ENCODE data around the gene KLHL20.
"Not testable (repeated sequence)": the region's sequence is repeated elsewhere in the genome, so short reads cannot be mapped to it uniquely, and the experiment has no call there.

The KLHL20 gene, protein sequence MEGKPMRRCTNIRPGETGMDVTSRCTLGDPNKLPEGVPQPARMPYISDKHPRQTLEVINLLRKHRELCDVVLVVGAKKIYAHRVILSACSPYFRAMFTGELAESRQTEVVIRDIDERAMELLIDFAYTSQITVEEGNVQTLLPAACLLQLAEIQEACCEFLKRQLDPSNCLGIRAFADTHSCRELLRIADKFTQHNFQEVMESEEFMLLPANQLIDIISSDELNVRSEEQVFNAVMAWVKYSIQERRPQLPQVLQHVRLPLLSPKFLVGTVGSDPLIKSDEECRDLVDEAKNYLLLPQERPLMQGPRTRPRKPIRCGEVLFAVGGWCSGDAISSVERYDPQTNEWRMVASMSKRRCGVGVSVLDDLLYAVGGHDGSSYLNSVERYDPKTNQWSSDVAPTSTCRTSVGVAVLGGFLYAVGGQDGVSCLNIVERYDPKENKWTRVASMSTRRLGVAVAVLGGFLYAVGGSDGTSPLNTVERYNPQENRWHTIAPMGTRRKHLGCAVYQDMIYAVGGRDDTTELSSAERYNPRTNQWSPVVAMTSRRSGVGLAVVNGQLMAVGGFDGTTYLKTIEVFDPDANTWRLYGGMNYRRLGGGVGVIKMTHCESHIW

DNA sequence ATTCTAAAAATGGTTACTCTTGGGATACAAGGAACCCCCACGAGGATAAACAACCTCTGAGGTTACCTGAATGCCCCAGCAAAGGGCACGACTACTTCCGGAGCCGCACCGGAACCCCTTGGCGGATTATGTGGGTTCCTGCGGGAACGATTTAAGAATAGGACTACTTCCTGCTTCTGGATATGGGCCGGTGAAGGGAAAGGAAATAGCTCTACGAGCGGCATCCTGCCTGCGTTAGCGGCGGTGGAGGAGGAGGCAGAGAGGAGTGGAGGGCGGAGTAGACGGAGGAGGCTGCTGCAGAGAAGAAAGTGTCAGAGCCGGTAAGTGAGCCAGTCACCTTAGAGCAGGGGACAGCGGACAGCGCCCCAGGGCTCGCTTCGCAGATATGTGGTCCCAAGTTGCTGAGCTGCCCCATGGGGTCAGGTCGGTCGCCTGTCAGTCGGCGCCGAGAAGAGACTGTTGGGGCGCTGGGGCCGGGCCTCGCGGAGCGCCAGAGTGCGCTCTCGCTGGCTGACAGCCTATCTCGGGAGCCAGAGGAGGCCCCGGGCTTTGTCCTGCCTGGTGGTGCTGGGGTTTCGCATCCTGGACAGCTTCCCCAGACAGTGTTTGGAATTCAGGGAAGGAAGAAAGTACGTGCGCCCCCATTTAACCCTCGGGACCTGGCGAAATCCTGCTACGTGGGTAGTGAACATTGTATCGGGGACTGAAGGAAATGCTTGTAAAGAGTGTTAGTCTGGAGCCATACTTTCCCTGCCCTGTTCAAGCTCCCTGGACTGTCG is at the start of gene KLHL20:
TSS of gene KLHL20 (plus strand) at position 223 of the 779 bp plus-strand sequence. CDS start 1,063 bp downstream, outside the sequence.
- peak; percentile 93 for DNase-seq (ENCODE audit: low spot score)

DNA sequence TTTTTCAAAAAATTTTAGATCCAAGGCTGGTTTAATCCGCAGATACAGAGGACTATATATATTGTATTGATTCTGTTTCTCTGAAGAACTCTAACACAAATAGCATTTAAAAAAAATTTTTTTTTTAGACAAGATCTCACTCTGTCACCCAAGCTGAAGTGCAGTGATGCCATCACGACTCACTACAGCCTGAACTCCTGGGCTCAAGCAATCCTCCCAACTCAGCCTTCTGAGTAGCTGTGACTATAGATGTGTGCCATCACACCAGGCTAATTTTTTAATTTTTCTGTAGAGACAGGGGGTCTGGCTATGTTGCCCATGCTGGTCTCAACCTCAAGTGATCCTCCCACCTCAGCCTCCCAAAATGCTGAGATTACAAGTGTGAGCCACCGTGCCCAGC is 48.1 kb upstream of the KLHL20 start:
- no peak for DNase-seq (ENCODE audit: low spot score)

- DNase-seq (ENCODE audit: low spot score) = peak; percentile 66
These were observed 45.3 kb upstream of the KLHL20 start, which contains the start of gene ANKRD45 for GRCh38 chr1:173669491-173669941. Gene ANKRD45, minus strand, starts transcription at chr1:173669851. Its CDS starts 10,433 bp downstream, at chr1:173659418.

DNA sequence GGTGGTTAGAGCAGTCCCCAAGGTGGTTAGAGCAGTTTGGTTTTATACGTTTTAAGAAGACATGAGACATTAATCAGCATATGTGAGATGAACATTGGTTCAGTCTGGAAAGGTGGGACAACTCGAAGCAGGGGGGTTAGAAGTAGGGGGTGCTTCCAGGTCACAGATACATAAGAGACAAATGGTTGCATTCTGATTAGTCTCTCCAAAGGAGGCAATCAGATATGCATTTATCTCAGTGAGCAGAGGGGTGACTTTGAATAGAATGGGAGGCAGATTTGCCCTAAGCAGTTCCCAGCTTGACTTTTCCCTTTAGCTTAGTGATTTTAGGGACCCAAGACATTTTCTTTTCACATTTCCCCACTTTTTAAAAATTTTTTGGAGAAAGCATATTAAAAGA is 40.3 kb upstream of the KLHL20 start:
- DNase-seq (ENCODE audit: low spot score) = not testable (repeated sequence)

- DNase-seq (ENCODE audit: low spot score) = not testable (repeated sequence)
These were observed 34.6 kb upstream of the KLHL20 start for GRCh38 chr1:173680152-173680551.

DNA sequence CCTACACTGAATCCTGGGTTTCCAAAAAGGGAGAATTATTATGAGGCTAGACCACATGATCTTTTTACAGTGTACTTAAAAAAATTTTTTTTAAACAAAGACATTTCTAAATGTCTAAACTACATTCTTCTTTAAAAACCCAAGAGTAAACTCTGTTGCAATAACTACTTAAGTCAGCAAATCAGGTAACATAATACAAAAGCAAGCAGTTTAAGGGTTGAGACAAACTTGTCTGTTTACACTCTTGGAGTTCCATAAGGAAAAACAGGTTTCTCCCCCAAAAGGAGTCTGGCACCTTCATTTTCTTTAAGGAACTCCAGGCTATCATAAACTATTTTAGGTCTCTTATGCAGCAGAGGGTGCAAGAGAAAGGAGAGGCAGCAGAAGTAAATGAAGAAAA is 32.6 kb upstream of the KLHL20 start:
- no peak for DNase-seq (ENCODE audit: low spot score)

GRCh38 chr1:173683838-173684237 is 30.9 kb upstream of the KLHL20 start:
- not testable (repeated sequence) for DNase-seq (ENCODE audit: low spot score)

DNA sequence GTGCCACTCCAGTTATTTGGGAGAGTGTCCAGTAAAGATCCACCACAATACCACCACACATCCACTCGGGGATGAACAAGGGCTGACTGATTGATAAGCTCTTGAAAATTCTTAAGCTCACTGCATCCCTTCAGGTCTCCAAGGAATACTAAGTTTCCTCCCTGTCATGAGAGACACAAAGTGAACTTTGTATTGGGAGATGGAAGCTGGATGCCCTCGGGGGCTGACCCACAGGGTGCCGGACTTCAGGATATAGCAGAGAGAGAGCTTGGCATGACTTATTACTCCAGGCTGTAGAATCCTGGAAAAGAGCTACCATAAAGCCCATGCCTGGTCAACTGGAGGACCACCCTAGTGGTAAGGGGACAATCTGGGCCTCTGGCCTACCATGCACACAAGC is 29.7 kb upstream of the KLHL20 start:
- DNase-seq (ENCODE audit: low spot score) = not testable (repeated sequence)

DNA sequence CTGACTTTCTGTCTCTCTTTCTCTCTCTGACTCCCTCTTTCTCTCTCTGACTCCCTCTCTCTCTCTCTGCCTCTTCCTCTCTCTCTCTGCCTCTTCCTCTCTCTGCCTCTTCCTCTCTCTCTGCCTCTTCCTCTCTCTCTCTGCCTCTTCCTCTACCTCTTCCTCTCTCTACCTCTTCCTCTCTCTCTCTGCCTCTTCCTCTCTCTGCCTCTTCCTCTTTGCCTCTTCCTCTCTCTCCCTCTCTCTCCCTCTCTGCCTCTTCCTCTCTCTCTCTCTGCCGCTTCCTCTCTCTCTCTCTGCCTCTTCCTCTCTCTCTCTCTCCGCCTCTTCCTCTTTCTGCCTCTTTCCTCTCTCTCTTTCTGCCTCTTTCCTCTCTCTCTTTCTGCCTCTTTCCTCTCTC is 26.5 kb upstream of the KLHL20 start:
- no peak for DNase-seq (ENCODE audit: low spot score)

DNA sequence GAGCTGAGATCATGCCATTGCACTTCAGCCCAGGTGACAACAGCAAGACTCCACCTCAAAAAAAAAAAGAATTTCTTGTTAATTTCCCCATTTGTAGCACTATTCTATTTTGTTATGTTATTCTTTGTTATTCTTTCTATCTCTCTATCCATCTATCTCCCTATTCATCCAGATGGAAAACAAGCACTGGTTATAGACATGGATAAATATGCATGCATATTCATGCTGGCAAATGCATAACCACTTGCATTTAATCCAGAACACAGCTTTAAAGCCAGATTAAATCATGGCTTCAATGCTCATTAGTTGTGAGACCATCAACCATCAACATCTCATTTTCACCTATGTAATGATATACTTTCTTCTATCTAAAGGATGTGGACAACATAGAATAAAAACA is 21.5 kb upstream of the KLHL20 start:
- DNase-seq (ENCODE audit: low spot score) = no peak

DNA sequence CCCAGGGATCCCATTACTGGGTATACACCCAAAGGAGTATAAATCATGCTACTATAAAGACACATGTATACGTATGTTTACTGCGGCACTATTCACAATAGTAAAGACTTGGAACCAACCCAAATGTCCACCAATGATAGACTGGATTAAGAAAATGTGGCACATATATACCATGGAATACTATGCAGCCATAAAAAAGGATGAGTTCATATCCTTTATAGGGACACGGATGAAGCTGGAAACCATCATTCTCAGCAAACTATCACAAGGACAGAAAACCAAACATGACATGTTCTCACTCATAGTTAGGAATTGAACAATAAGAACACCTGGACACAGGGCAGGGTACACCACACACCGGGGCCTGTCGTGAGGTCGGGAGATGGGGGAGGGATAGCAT is 13.5 kb upstream of the KLHL20 start:
- DNase-seq (ENCODE audit: low spot score) = not testable (repeated sequence)

GRCh38 chr1:173702736-173703135 is 12.0 kb upstream of the KLHL20 start:
- DNase-seq (ENCODE audit: low spot score) = no peak

- DNase-seq (ENCODE audit: low spot score) = no peak
These were observed 9.7 kb upstream of the KLHL20 start for GRCh38 chr1:173705117-173705516.

- no peak for DNase-seq (ENCODE audit: low spot score)
These were observed 6.0 kb upstream of the KLHL20 start for GRCh38 chr1:173708787-173709186.

DNA sequence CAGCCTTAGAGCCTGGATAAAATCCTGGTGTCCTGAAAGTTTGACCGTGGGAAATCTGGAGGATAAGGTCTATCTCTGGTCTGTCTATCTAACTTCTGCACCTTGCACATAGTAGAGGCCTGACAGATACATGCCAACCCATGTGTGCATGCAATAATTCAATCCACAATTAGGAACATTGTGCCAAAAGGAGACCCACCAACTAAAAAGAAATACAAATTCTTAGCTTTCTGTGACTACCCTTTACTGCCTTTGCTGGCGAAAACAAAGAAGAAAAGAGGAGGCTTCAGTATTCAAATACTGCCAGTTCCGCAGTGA is 381 bp upstream of the KLHL20 start:
- DNase-seq (ENCODE audit: low spot score) = no peak

DNA sequence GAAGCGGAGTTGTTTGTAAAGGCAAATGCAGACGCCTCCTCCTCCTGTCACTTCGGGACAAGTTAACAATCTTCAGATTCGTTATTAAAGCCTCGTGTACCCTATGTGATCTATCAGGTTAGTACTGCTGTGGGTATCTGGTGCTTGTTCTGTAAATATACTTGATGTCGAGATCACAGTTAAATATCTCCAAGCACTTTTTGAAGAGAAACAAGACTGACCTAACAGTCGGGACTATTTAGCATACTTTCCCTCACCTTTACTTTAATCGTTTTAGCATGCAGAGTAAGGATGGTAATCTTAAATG is 710 bp downstream of the KLHL20 start:
- no peak for DNase-seq (ENCODE audit: low spot score)

DNA sequence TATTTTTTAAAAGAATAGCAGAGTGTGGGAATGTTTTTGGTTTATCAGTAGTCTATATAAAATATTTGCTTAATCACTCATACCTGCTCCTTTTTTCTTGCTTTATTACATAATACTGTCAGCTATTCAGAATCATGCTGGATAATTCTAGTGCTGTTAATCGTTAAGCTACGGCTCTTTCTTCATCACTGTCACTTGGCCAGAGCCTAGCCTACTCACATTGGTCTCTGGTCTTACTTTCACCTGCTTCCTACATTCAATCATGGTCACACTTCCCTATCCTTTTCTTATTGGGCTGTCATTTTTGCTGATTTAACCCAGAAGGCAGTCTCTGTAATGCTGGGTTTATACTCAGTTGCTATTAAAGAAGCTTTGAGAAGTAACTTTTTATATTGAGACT is 2.5 kb downstream of the KLHL20 start:
- DNase-seq (ENCODE audit: low spot score) = no peak

- DNase-seq (ENCODE audit: low spot score) = not testable (repeated sequence)
These were observed 16.6 kb downstream of the KLHL20 start for GRCh38 chr1:173731331-173731730.

DNA sequence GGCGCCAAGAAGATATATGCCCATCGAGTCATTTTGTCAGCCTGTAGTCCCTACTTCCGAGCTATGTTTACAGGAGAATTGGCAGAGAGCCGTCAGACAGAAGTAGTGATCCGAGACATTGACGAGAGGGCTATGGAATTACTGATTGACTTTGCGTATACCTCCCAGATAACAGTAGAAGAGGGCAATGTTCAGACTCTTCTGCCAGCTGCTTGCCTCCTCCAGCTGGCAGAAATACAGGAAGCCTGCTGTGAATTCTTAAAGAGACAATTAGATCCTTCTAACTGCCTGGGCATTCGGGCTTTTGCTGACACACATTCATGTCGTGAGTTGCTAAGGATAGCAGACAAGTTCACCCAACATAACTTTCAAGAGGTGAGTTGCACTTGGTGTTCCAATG is 19.1 kb downstream of the KLHL20 start:
- no peak for DNase-seq (ENCODE audit: low spot score)

- not testable (repeated sequence) for DNase-seq (ENCODE audit: low spot score)
These were observed 21.3 kb downstream of the KLHL20 start for GRCh38 chr1:173736104-173736503.

- DNase-seq (ENCODE audit: low spot score) = no peak
These were observed 27.6 kb downstream of the KLHL20 start for GRCh38 chr1:173742203-173742886.

- DNase-seq (ENCODE audit: low spot score) = no peak
These were observed 29.9 kb downstream of the KLHL20 start for GRCh38 chr1:173744651-173745050.

Data from AG20443 (cell line).